HCT116 (cell line): ENCODE results near the gene SEC24D. TPM values are rescaled to one million over a fixed set of nuclear protein-coding genes. Genes with fewer than 3 reads are reported as not detected.

Source experiments
- ATAC-seq: fragments of 200-7000 bp; cut with Tn5 transposase; 2 replicates; pipeline ENCODE4 v1.9.1; 2020; ENCODE audit warnings: mild to moderate bottlenecking, moderate library complexity
- BruUV-seq: library from RNA; stranded (reverse); fragments of 400-500 nt; replicated peaks from 2 replicates; lab custom pipeline; 2021; lab: Mats Ljungman, UMichigan
- CTCF ChIA-PET: fragments of 300-600 bp; sonication (Branson Sonifier 250); formaldehyde crosslinking; loops from one replicate; lab custom pipeline; 2021; ENCODE audit warnings: antibody characterized with exemption; lab: Charles Lee
- POLR2A ChIA-PET: fragments of 300-600, 350-600 bp; sonication (Branson Sonifier 250); formaldehyde crosslinking; loops from one replicate; lab custom pipeline; 2021; ENCODE audit warnings: antibody characterized with exemption; lab: Charles Lee
- RAD21 ChIA-PET, 2 experiments: fragments of 300-600 bp; sonication (Branson Sonifier 250); formaldehyde crosslinking; loops; one replicate each; lab custom pipeline; 2023; ENCODE audit warnings: low total read pairs in 2 of 2; ENCODE audit not compliant: uncharacterized antibody in 2 of 2, unreplicated experiment in 2 of 2, low non-redundant PET in 1 of 2; lab: Charles Lee
- DNase-seq: peaks from one replicate; pipeline ENCODE4 v3.0.0-alpha.2; 2010; ENCODE audit warnings: low read depth, low spot score
- H2AFZ ChIP-seq: fragments of 200-600 bp; shearing (Covaris generic), sonication (generic); 2 replicates; pipeline ENCODE4 v1.6.1; 2017; ENCODE audit warnings: low read depth, mixed run types, mixed read lengths, antibody characterized with exemption, low read length; ENCODE audit not compliant: poor library complexity, severe bottlenecking
- H3K27ac ChIP-seq: 2 replicates; pipeline ENCODE4 v1.5.1; 2012; ENCODE audit warnings: low read depth, low read length
- H3K27me3 ChIP-seq: fragments of 200-600 bp; sonication (generic); 2 replicates; pipeline ENCODE4 v1.6.1; 2016; ENCODE audit warnings: mixed run types, low read length, mixed read lengths; ENCODE audit not compliant: insufficient read depth
- H3K36me3 ChIP-seq, 2 experiments: fragments of 200-500 bp in 1 of 2; fragments of 200-600 bp in 1 of 2; sonication (Bioruptor generic) in 1 of 2; sonication (generic) in 1 of 2; 2 replicates each; pipeline versions ENCODE4 v1.5.1 to v1.6.1; 2014 to 2016; ENCODE audit warnings: low read length in 2 of 2, inconsistent platforms in 1 of 2, mixed read lengths in 1 of 2, mixed run types in 1 of 2; ENCODE audit not compliant: insufficient read depth in 2 of 2, control insufficient read depth in 1 of 2
- H3K4me1 ChIP-seq, 2 experiments: fragments of 200-600 bp in 1 of 2; sonication (generic) in 1 of 2; 2 replicates each; pipeline versions ENCODE4 v1.5.1 to v1.6.1; 2012 to 2017; ENCODE audit warnings: low read length in 2 of 2, inconsistent platforms in 1 of 2, mild to moderate bottlenecking in 1 of 2, mixed read lengths in 1 of 2, mixed run types in 1 of 2, moderate library complexity in 1 of 2; ENCODE audit not compliant: insufficient read depth in 2 of 2, control insufficient read depth in 1 of 2
- H3K4me2 ChIP-seq: fragments of 200-600 bp; sonication (generic); 2 replicates; pipeline ENCODE4 v1.6.1; 2017; ENCODE audit warnings: mixed run types, low read length, mixed read lengths
- H3K4me3 ChIP-seq, 2 experiments: fragments of 200-600 bp in 1 of 2; sonication (generic) in 1 of 2; replicated peaks in 1 of 2; 2 replicates each; pipeline ENCODE4 v1.5.1; 2011 to 2016; ENCODE audit warnings: low read length in 2 of 2, control low read depth in 1 of 2, low read depth in 1 of 2, mild to moderate bottlenecking in 1 of 2, mixed read lengths in 1 of 2, mixed run types in 1 of 2
- H3K79me2 ChIP-seq: fragments of 200-600 bp; sonication (generic); 2 replicates; pipeline ENCODE4 v1.6.1; 2017; ENCODE audit warnings: mild to moderate bottlenecking, mixed run types, low read length, moderate library complexity, mixed read lengths; ENCODE audit not compliant: insufficient read depth
- H3K9ac ChIP-seq: fragments of 200-600 bp; sonication (generic); 2 replicates; pipeline ENCODE4 v1.6.1; 2016; ENCODE audit warnings: low read length, mixed read lengths
- H3K9me2 ChIP-seq: fragments of 200-600 bp; sonication (generic), shearing (Covaris generic); 2 replicates; pipeline ENCODE4 v1.6.1; 2017; ENCODE audit warnings: mixed run types, mild to moderate bottlenecking, moderate library complexity; ENCODE audit not compliant: insufficient read depth
- H3K9me3 ChIP-seq, 2 experiments: fragments of 200-500 bp in 1 of 2; fragments of 200-600 bp in 1 of 2; sonication (Bioruptor generic) in 1 of 2; sonication (generic) in 1 of 2; 2 replicates each; pipeline ENCODE4 v1.6.1; 2014 to 2017; ENCODE audit warnings: low read length in 2 of 2, mixed read lengths in 2 of 2, inconsistent platforms in 1 of 2, low read depth in 1 of 2, mild to moderate bottlenecking in 1 of 2, mixed run types in 1 of 2, moderate library complexity in 1 of 2; ENCODE audit not compliant: control insufficient read depth in 1 of 2, insufficient read depth in 1 of 2
- H4K20me1 ChIP-seq: fragments of 200-600 bp; sonication (generic), shearing (Covaris generic); 2 replicates; pipeline ENCODE4 v1.6.1; 2017; ENCODE audit warnings: mixed run types, mild to moderate bottlenecking, moderate library complexity; ENCODE audit not compliant: insufficient read depth
- CEBPB ChIP-seq: IDR thresholded peaks from 2 replicates; pipeline ENCODE4 v1.6.1; 2012; ENCODE audit warnings: low read depth
- EGR1 ChIP-seq: IDR thresholded peaks from 2 replicates; pipeline ENCODE4 v1.6.1; 2012; ENCODE audit warnings: low read depth
- ELF1 ChIP-seq: IDR thresholded peaks from 2 replicates; pipeline ENCODE4 v1.6.1; 2012; ENCODE audit warnings: low read depth, borderline replicate concordance
- FOSL1 ChIP-seq: IDR thresholded peaks from 2 replicates; pipeline ENCODE4 v1.6.1; 2012; ENCODE audit warnings: low read depth
- JUND ChIP-seq: IDR thresholded peaks from 2 replicates; pipeline ENCODE4 v1.6.1; 2012
- POLR2A ChIP-seq: IDR thresholded peaks from 2 replicates; pipeline ENCODE4 v1.7.0; 2011; ENCODE audit warnings: borderline replicate concordance; ENCODE audit not compliant: insufficient read depth, insufficient read length; ENCODE audit errors: extremely low read depth
- POLR2AphosphoS5 ChIP-seq: IDR thresholded peaks from 2 replicates; pipeline ENCODE4 v1.6.1; 2011; ENCODE audit warnings: mild to moderate bottlenecking, low read depth, low read length, moderate library complexity
- RAD21 ChIP-seq: IDR thresholded peaks from 2 replicates; pipeline ENCODE4 v1.6.1; 2012; ENCODE audit warnings: low read depth, mild to moderate bottlenecking
- SP1 ChIP-seq: IDR thresholded peaks from 2 replicates; pipeline ENCODE4 v1.6.1; 2012; ENCODE audit warnings: low read depth
- TCF7L2 ChIP-seq: IDR thresholded peaks from 2 replicates; pipeline ENCODE4 v1.7.0; 2011; ENCODE audit warnings: borderline replicate concordance, inconsistent platforms; ENCODE audit not compliant: insufficient read depth, insufficient read length; ENCODE audit errors: extremely low read depth
- YY1 ChIP-seq: IDR thresholded peaks from 2 replicates; pipeline ENCODE4 v1.6.1; 2011; ENCODE audit warnings: low read length, low read depth, moderate library complexity, mild to moderate bottlenecking; ENCODE audit not compliant: insufficient replicate concordance; ENCODE audit errors: extremely low read depth
- ZFX ChIP-seq: fragments of 450-650 bp; IDR thresholded peaks from 2 replicates; pipeline ENCODE4 v1.6.1; 2017
- ZNF274 ChIP-seq: fragments of 200-500 bp; sonication (Bioruptor generic); IDR thresholded peaks from 2 replicates; pipeline ENCODE4 v1.6.1; 2014; ENCODE audit warnings: mild to moderate bottlenecking, low read depth, low read length, inconsistent platforms
- intact Hi-C: fragments of 100-400 bp; cut with micrococcal nuclease; formaldehyde crosslinking; loops from 2 replicates; pipeline ENCODE4 v1.10.0; 2022
- total RNA-seq: library from RNA; stranded (reverse); gene quantifications from one replicate; pipeline ENCODE4 v1.2.1, GENCODE V29; 2021; ENCODE audit not compliant: unreplicated experiment
- TF ChIP-seq, protein P1 (sequence below), 3 experiments: fragments of 200-600 bp in 1 of 3; sonication (generic) in 1 of 3; IDR thresholded peaks in 2 of 3; conservative IDR thresholded peaks in 1 of 3; 2 replicates each; pipeline ENCODE4 v1.5.1; 2012 to 2017; ENCODE audit warnings: low read depth in 2 of 3, low read length in 2 of 3, antibody characterized with exemption in 1 of 3, borderline replicate concordance in 1 of 3, control low read depth in 1 of 3, mild to moderate bottlenecking in 1 of 3, mixed read lengths in 1 of 3, mixed run types in 1 of 3, moderate library complexity in 1 of 3; ENCODE audit not compliant: insufficient read depth in 1 of 3
- TF ChIP-seq, protein P2 (sequence below): IDR thresholded peaks from 2 replicates; pipeline ENCODE4 v1.6.1; 2012; ENCODE audit warnings: low read depth
- TF ChIP-seq, protein P3 (sequence below): IDR thresholded peaks from 2 replicates; pipeline ENCODE4 v1.6.1; 2011; ENCODE audit warnings: mild to moderate bottlenecking, low read length, moderate library complexity; ENCODE audit not compliant: insufficient replicate concordance; ENCODE audit errors: extremely low read depth
- TF ChIP-seq, protein P4 (sequence below): IDR thresholded peaks from 2 replicates; pipeline ENCODE4 v1.6.1; 2012

Gene SEC24D
- total RNA-seq, 1 experiment from 2014 or later, result 28.5 TPM

DNA sequence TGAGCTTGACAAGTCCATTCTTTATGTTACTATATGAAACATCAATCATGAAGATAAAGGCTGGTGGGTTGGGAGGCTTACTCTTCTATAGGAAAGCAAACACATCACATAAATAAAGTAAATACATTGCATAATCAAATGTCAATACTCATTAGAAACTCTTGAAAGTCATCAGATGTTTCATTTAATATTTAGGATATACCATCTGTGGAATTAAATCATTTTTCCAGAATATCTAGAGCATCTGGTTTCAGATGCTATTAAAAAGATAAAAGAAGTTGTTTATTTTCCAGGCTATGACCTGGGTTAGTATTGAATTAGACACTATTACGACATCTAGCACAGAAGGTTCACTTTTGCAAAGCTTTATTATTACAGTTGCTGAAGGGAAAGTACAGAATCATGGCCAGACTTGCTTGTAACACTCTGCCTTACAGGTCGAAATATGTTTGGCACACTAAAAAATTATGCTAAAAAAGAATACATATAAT lies 78.1 kb downstream of the SEC24D start:
- no peak overlapping the region for H2AFZ ChIP-seq
- no peaks in the 10 kb centered on the region for H3K27me3 ChIP-seq
- no TSS peak for BruUV-seq
- H3K79me2 ChIP-seq, result no peaks in the 10 kb centered on the region
- POLR2A ChIA-PET, result no interaction called here
- H3K9me3 ChIP-seq, result no peaks in the 10 kb centered on the region
- DNase-seq (no peak), ATAC-seq (no peak)
- CTCF ChIA-PET, result no interaction called here
- H3K36me3 ChIP-seq, result no peaks in the 10 kb centered on the region
- no peaks in the 10 kb centered on the region for H3K9me2 ChIP-seq
- no peak overlapping the region for H3K4me2 ChIP-seq
- H3K9ac ChIP-seq, result no peak overlapping the region
- no peak overlapping the region for H3K27ac ChIP-seq
- no peaks in the 10 kb centered on the region for H3K4me1 ChIP-seq
- H4K20me1 ChIP-seq, result no peaks in the 10 kb centered on the region
- intact Hi-C loops, result no loop called here
- RAD21 ChIA-PET, result no interaction called here
- H3K4me3 ChIP-seq, result no peak overlapping the region
- TF ChIP-seq YY1 (no peak), EGR1 (no peak), POLR2A (no peak), POLR2AphosphoS5 (no peak), RAD21 (no peak), ZNF274 (no peak), ZFX (no peak), TCF7L2 (no peak), SP1 (no peak), CEBPB (no peak), FOSL1 (no peak), JUND (no peak), ELF1 (no peak)
- TF ChIP-seq, protein P1, sequence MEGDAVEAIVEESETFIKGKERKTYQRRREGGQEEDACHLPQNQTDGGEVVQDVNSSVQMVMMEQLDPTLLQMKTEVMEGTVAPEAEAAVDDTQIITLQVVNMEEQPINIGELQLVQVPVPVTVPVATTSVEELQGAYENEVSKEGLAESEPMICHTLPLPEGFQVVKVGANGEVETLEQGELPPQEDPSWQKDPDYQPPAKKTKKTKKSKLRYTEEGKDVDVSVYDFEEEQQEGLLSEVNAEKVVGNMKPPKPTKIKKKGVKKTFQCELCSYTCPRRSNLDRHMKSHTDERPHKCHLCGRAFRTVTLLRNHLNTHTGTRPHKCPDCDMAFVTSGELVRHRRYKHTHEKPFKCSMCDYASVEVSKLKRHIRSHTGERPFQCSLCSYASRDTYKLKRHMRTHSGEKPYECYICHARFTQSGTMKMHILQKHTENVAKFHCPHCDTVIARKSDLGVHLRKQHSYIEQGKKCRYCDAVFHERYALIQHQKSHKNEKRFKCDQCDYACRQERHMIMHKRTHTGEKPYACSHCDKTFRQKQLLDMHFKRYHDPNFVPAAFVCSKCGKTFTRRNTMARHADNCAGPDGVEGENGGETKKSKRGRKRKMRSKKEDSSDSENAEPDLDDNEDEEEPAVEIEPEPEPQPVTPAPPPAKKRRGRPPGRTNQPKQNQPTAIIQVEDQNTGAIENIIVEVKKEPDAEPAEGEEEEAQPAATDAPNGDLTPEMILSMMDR (IDR thresholded peaks at IDR 0.05 in 2 of 3, conservative IDR thresholded peaks at IDR 0.05 in 1 of 3; ENCODE audit: borderline replicate concordance in 1 of 3, insufficient read depth in 1 of 3, low read depth in 2 of 3, low read length in 2 of 3), result no peak
- TF ChIP-seq, protein P2, sequence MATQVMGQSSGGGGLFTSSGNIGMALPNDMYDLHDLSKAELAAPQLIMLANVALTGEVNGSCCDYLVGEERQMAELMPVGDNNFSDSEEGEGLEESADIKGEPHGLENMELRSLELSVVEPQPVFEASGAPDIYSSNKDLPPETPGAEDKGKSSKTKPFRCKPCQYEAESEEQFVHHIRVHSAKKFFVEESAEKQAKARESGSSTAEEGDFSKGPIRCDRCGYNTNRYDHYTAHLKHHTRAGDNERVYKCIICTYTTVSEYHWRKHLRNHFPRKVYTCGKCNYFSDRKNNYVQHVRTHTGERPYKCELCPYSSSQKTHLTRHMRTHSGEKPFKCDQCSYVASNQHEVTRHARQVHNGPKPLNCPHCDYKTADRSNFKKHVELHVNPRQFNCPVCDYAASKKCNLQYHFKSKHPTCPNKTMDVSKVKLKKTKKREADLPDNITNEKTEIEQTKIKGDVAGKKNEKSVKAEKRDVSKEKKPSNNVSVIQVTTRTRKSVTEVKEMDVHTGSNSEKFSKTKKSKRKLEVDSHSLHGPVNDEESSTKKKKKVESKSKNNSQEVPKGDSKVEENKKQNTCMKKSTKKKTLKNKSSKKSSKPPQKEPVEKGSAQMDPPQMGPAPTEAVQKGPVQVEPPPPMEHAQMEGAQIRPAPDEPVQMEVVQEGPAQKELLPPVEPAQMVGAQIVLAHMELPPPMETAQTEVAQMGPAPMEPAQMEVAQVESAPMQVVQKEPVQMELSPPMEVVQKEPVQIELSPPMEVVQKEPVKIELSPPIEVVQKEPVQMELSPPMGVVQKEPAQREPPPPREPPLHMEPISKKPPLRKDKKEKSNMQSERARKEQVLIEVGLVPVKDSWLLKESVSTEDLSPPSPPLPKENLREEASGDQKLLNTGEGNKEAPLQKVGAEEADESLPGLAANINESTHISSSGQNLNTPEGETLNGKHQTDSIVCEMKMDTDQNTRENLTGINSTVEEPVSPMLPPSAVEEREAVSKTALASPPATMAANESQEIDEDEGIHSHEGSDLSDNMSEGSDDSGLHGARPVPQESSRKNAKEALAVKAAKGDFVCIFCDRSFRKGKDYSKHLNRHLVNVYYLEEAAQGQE, result no peak
- TF ChIP-seq, protein P3, sequence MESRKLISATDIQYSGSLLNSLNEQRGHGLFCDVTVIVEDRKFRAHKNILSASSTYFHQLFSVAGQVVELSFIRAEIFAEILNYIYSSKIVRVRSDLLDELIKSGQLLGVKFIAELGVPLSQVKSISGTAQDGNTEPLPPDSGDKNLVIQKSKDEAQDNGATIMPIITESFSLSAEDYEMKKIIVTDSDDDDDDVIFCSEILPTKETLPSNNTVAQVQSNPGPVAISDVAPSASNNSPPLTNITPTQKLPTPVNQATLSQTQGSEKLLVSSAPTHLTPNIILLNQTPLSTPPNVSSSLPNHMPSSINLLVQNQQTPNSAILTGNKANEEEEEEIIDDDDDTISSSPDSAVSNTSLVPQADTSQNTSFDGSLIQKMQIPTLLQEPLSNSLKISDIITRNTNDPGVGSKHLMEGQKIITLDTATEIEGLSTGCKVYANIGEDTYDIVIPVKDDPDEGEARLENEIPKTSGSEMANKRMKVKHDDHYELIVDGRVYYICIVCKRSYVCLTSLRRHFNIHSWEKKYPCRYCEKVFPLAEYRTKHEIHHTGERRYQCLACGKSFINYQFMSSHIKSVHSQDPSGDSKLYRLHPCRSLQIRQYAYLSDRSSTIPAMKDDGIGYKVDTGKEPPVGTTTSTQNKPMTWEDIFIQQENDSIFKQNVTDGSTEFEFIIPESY, result no peak
- TF ChIP-seq, protein P4, sequence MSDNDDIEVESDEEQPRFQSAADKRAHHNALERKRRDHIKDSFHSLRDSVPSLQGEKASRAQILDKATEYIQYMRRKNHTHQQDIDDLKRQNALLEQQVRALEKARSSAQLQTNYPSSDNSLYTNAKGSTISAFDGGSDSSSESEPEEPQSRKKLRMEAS, result no peak
